Measurements from ENCODE around the gene DNAJC17. TPM values are rescaled to one million over a fixed set of nuclear protein-coding genes. Genes with fewer than 3 reads are reported as not detected.

DNAJC17 gene
- total RNA-seq, 1 donor from 2014 or later, result 49.3 TPM

GRCh38 chr15:40716165-40716564, 91.1 kb downstream of the DNAJC17 start:
- Histone ChIP-seq H3K9me3 (ENCODE audit: low read depth) (no peaks in the 10 kb centered on the region), H3K4me1 (no peaks in the 10 kb centered on the region), H3K4me2 (no peak overlapping the region), H3K9ac (no peak overlapping the region), H4K20me1 (ENCODE audit: low read depth) (no peaks in the 10 kb centered on the region), H2AFZ (replicated peaks) (no peak overlapping the region), H3K79me2 (ENCODE audit: low read depth) (no peaks in the 10 kb centered on the region), H3K36me3 (peaks cover 11% of the 10 kb centered on the region), H3K27ac (no peak overlapping the region), H3K27me3 (no peaks in the 10 kb centered on the region), H3F3A (ENCODE audit: low read depth) (peaks cover under 1% of the 10 kb centered on the region), H3K4me3 (no peak overlapping the region)
- no peaks in the 10 kb centered on the region for H3K27me3 Mint-ChIP-seq (ENCODE audit: insufficient read depth, low read depth)
- H3K36me3 Mint-ChIP-seq, result peaks cover 12% of the 10 kb centered on the region
- DNase-seq (ENCODE audit: low spot score), result no peak
- H3K4me1 Mint-ChIP-seq, result no peaks in the 10 kb centered on the region
- H3K9me3 Mint-ChIP-seq, result no peaks in the 10 kb centered on the region
- no peak overlapping the region for H3K4me3 Mint-ChIP-seq
- TF ChIP-seq, protein P1, sequence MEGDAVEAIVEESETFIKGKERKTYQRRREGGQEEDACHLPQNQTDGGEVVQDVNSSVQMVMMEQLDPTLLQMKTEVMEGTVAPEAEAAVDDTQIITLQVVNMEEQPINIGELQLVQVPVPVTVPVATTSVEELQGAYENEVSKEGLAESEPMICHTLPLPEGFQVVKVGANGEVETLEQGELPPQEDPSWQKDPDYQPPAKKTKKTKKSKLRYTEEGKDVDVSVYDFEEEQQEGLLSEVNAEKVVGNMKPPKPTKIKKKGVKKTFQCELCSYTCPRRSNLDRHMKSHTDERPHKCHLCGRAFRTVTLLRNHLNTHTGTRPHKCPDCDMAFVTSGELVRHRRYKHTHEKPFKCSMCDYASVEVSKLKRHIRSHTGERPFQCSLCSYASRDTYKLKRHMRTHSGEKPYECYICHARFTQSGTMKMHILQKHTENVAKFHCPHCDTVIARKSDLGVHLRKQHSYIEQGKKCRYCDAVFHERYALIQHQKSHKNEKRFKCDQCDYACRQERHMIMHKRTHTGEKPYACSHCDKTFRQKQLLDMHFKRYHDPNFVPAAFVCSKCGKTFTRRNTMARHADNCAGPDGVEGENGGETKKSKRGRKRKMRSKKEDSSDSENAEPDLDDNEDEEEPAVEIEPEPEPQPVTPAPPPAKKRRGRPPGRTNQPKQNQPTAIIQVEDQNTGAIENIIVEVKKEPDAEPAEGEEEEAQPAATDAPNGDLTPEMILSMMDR (IDR thresholded peaks at IDR 0.05), result no peak
- TF ChIP-seq EZH2phosphoT487 (IDR thresholded peaks at IDR 0.05) (no peak), EZH2 (IDR thresholded peaks at IDR 0.05) (no peak)
- H3K27ac Mint-ChIP-seq, result no peak overlapping the region

Small RNAs within 50 kb of the gene (small RNA-seq; reads per million reads assigned to genes)
- not detected for gene SUMO2P15

Other genes with a start within 250 kb of the DNAJC17 start
- 17.3 and 22.4 TPM in 2 replicates for gene CCDC32, start 242.4 kb downstream of the DNAJC17 start, total RNA-seq (ENCODE audit: low replicate concordance)
- 5.0 and 13.7 TPM in 2 replicates for gene RPUSD2, start 238.2 kb downstream of the DNAJC17 start, total RNA-seq (ENCODE audit: low replicate concordance)
- 71.7 and 125 TPM in 2 replicates for gene KNL1, start 213.2 kb downstream of the DNAJC17 start, total RNA-seq (ENCODE audit: low replicate concordance)
- 27.2 and 48.1 TPM in 2 replicates for gene RAD51, start 112.3 kb downstream of the DNAJC17 start, total RNA-seq (ENCODE audit: low replicate concordance)
- gene RMDN3, start 52.2 kb downstream of the DNAJC17 start, total RNA-seq (ENCODE audit: low replicate concordance), result 13.2 and 16.3 TPM in 2 replicates
- gene GCHFR, start 43.4 kb downstream of the DNAJC17 start, total RNA-seq (ENCODE audit: low replicate concordance), result 2.8 and 3.0 TPM in 2 replicates
- gene C15orf62, start 37.5 kb downstream of the DNAJC17 start, total RNA-seq (ENCODE audit: low replicate concordance), result not detected in 2 replicates
- 19.3 and 20.2 TPM in 2 replicates for gene ZFYVE19, start 384 bp downstream of the DNAJC17 start, total RNA-seq (ENCODE audit: low replicate concordance)
- not detected in 2 replicates for gene PPP1R14D, start 21.2 kb upstream of the DNAJC17 start, total RNA-seq (ENCODE audit: low replicate concordance)
- gene SPINT1, start 36.6 kb upstream of the DNAJC17 start, total RNA-seq (ENCODE audit: low replicate concordance), result 12.0 and 13.7 TPM in 2 replicates
- 1.2 TPM in 1 of 2 replicates, not detected in the other for gene RHOV, start 66.8 kb upstream of the DNAJC17 start, total RNA-seq (ENCODE audit: low replicate concordance)
- gene VPS18, start 87.0 kb upstream of the DNAJC17 start, total RNA-seq (ENCODE audit: low replicate concordance), result 8.0 and 22.2 TPM in 2 replicates
- gene DLL4, start 121.9 kb upstream of the DNAJC17 start, total RNA-seq (ENCODE audit: low replicate concordance), result 0.12 TPM in 1 of 2 replicates, not detected in the other
- 2.4 and 4.8 TPM in 2 replicates for gene CHAC1, start 146.0 kb upstream of the DNAJC17 start, total RNA-seq (ENCODE audit: low replicate concordance)

All from neural progenitor cell (in vitro differentiated cells).